HG02763 (cell line): Measurements from ENCODE around the gene RAB32.

Source experiments
- ATAC-seq: cut with Tn5 transposase; IDR thresholded peaks from one replicate; pipeline ENCODE4 v1.9.1; 2021; ENCODE audit warnings: mild to moderate bottlenecking, moderate library complexity; ENCODE audit not compliant: unreplicated experiment

Gene RAB32

DNA sequence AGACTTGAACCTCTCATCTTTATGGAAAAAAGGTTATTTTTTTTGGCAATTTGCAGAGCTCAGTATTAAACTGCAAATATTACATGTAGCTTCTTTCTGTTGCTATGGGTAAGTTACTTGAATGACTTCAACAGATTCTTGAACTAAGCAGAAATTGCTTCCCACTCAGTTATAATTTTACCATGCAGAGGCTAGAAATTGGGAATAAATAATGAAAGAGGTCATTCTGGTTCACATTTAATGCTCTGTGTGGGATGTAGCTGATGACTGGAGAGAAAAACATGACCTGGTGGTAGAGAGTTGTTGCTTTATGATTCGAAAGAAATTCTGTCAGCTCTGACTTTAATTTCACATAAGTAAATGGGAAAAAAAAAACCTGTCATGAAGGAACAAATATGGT lies 38.3 kb downstream of the RAB32 start:
- no peak for ATAC-seq

DNA sequence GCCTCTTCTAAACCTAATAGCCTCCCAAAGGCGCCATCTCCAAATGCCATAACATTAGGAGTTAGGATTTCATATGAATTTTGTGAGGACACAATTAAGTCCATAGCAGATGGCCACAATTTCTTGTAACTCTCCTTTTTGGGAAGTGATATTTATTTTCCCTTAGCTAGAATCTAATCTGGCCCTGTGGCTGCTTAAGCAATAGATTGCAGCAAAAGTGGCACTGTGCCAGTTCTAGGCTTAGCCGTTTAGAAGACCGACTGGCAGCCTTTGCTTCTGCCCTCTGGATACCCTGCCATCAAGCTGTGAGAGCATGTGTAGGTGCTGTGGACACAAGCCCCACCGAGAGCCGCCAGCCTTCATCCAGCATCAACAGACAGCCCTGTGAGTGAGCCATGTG lies 39.2 kb downstream of the RAB32 start:
- ATAC-seq, result no peak

DNA sequence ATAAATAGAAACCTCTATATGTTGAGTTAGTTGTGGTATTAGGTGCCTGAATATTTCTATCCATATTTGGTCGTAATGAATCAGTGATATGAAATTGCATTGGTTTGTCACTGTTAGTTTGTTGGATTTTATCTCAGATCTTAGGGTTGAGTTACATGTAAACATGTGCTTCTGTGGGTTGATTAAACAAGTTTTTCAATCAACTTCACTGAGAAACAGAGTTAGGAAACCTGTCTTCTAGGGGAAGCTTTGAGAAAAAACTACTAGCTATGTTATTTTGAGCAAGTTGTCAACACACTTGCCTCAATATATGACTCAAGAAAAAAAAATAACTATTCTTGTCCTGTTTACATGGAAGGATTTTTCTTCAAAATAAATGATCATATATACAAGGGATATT lies 40.3 kb downstream of the RAB32 start:
- ATAC-seq, result no peak

DNA sequence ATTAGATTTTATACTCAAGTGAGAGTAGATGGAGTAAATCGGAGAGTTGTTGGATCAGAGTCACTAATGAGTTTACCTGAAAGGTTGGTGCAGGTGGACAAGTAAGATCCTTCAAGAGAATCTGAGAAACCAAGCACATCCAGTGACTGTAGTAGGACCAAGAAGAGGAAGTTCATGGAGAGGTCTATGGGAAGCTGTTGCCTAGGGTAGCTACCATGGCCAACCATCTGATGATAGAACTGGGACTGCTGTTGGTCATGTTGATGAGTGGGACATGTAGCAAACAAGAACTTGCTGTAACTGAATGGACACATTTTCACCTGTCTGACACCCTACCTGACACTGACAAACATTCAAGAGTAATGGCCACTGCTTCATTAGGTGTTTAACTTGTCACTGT lies 43.8 kb downstream of the RAB32 start:
- no peak for ATAC-seq

DNA sequence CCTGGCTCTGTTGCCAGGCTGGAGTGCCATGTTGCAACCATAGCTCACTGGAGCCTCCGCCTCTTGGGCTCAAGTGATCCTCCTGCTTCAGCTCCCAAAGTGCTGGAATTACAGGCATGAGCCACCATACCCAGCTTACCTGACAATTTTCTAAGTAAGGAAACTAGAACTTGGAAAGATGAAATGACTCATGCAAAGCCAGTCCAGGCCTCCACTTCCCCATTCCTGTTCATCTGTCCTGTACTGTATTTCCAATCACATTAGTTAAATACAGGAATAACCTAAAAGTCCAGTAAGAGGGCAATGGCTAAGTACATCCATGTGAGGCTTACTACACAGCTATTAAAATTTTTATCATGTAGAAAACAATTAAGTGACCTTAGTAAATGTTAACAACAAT lies 46.9 kb downstream of the RAB32 start:
- no peak for ATAC-seq

DNA sequence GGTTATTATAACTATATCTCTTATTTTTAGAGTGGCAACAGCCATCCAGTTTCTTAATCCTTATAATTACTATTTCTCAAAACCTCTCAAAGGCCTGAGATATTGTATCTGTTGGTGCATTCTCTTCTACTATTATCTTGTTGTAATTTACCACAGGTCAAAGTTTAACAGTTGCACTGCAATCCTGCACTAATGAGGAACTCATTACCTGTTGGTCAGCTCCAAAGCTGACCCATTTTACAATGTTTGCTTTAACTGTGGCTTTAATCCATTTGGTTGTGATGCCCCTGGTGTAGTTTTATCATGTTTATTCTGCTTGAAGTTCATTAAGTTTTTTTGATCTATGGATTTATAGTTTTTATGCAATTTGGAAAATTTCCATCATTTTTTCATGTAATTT lies 48.8 kb downstream of the RAB32 start:
- ATAC-seq, result no peak

DNA sequence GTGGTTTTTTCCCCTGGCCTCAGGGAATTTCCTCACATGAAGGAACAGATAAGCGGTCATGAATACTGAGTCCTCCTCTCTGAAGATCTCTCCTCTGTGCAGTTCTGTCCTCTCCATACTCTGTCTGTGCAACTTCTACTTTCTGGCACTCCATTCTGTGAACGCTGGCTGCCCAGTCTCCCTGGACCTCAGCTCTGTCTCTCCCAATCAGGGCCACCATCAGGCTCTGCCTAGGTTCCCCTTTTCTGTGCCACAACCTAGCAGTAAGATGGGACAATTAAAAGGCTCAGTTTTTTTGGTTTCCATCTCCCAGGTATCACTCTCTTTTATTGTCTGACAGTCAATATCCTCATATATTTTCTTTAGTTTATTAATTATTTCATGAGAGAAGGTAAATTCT lies 50.4 kb downstream of the RAB32 start:
- no peak for ATAC-seq

DNA sequence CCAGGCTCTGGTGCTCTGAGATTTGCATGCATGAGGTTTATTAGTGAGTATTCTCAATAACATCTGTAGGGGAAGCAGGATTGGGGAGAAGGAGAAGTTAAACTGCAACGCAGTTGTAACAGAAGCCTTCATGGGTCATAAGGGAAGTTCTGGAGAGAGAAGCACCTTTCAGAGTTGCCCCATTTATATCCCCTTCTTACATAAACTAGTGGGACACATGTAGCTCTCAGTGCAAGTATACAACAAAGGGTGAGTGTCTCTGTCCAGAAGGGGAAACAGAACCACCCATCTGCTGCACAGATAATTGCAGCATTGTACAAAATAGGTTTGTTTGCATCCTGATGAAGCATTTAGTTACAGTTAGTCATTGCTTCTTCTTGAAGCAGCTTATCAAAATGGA lies 50.9 kb downstream of the RAB32 start:
- no peak for ATAC-seq

DNA sequence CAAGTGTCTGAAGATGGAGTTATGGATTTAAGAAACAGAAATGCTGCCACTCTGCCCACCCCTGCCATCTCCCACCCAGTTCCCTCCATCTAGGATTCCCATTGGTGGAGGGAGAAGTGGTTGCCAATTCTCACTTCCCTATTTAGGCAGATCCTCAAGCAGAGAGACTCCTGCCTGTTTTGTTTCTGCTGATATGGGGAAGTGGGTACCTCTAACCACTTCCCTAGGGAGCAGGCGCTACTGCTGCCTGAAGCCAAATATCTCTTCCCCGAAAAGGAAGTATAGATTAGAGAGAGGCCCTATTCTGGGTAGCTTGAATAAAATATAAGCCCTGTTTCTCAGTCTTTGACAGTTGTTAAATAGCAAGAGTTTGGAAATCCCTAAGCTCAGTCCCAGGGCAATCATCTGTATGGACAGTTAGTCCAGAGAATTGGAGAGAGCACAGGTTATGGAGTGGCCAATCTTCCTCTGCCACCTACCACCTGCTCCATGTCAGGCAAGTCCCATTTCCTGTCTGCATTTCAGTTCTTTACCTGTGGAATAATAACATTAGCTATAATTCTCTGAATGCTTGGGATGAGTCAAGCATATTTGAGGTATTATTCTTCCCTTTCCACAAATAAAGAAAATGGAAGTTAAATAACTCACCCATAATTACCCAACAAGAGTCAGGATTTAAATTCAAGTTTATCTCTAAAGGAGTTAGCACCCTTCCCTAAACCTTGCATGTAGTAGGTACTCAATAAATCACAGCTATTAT lies 52.5 kb downstream of the RAB32 start:
- no peak for ATAC-seq

DNA sequence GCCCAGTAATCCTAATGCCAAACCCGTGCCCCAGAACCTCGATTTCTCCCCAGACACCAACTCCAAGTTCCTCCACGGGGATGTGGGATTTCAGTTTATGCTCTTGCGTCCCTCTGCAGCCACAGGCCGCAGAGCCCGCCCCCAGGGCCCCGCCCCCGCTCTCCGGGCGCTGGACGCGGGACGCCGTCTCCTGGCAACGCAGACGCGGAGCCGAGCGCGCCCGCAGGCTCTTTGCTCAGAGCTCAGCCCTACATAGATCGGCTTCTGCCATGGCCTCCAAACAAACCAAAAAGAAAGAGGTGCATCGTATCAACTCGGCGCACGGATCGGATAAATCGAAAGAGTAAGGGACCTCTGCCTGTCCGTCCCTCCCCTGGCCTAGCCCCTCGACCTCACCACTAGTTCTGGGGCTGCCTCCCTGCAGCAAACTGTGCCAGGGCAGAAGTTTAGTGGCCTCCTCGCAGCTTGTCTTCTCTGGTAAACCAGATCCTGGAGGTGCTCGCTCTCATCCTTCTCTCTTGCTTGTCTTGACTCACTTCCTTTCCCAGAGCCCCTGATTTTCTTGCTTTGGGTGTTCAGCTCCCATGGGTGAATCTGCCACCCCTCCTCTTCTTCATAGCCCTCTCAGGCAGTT lies 55.3 kb downstream of the RAB32 start, which contains the start of gene ADGB:
Gene ADGB (plus strand): TSS at position 201 of the 634 bp plus-strand sequence. CDS start 69 bp downstream, at position 270.
- ATAC-seq, result no peak

DNA sequence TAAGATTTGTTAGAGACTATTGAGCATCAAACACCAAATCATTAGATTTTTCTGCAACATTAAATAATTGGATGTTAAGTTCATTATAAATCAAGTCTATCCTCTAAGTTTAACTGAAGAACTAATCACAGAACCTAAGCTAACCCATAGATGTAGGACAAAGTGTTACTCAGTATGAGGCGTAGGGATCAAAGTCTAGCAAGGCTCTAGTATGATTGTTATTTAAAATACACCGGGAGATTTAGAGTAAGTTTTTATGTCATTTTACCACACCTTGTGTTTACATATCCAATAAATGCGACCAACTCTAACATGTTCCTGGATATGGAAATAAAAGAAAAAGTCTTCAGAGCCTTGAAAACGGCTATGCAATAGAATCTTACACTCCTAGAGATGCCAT lies 57.7 kb downstream of the RAB32 start:
- no peak for ATAC-seq

DNA sequence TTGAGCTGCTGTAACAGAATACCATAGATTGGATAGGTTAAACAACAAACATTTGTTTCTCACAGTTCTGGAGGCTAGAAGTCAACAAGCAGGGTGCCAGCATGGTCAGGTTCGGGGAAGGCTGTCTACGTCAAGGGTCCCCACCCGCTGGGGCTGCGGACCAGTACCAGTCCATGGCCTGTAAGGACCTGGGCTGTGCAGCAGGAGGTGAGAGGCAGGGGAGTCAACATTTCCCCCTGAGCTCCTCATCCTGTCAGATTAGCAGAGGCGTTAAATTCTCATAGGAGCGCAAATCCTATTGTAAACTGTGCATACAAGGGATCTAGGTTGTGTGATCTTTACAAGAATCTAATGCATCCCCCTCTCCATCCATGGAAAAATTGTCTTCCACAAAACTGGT lies 58.9 kb downstream of the RAB32 start:
- no peak for ATAC-seq
